GM21529 (cell line): ENCODE measurements around the gene TESMIN.

Source experiments
- ATAC-seq: cut with Tn5 transposase; IDR thresholded peaks from one replicate; pipeline ENCODE4 v1.9.1; 2021; ENCODE audit not compliant: unreplicated experiment

Gene TESMIN

DNA sequence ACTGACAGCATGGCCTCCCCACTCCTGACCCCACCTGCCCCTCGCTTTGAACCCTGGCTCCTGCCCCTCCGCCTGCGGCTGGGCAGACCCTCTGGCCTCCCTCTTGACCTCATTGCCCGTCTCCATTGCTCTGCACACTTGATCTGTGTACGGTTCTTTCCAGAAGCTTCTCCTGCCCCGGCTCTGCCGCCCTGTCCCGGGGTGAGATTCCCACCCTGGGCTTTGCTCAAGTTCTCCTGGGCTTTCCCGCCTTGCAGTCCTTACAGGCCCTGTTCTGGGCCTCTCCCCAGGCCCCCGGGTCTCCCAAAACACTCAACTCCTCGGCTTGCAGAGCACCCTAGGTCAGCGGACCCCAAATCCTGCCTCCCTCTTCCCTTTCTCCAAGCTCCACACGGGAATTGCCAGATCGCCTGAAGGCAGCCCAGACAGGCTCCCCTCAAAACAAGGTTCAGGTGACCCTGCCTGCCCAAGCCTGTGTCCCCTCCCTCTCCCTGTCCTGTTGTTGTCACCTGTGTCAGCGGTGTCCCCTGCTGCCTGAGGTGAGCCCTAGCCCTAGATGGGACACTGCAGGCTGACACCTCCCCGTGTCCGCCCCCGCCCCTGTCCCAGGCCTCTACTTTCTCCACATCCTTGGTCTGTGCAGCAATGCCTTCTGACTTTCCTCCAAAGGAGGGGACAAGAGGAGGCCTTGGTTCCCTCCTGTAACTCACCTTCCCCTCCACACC, 65.5 kb downstream of the TESMIN start:
- no peak for ATAC-seq

DNA sequence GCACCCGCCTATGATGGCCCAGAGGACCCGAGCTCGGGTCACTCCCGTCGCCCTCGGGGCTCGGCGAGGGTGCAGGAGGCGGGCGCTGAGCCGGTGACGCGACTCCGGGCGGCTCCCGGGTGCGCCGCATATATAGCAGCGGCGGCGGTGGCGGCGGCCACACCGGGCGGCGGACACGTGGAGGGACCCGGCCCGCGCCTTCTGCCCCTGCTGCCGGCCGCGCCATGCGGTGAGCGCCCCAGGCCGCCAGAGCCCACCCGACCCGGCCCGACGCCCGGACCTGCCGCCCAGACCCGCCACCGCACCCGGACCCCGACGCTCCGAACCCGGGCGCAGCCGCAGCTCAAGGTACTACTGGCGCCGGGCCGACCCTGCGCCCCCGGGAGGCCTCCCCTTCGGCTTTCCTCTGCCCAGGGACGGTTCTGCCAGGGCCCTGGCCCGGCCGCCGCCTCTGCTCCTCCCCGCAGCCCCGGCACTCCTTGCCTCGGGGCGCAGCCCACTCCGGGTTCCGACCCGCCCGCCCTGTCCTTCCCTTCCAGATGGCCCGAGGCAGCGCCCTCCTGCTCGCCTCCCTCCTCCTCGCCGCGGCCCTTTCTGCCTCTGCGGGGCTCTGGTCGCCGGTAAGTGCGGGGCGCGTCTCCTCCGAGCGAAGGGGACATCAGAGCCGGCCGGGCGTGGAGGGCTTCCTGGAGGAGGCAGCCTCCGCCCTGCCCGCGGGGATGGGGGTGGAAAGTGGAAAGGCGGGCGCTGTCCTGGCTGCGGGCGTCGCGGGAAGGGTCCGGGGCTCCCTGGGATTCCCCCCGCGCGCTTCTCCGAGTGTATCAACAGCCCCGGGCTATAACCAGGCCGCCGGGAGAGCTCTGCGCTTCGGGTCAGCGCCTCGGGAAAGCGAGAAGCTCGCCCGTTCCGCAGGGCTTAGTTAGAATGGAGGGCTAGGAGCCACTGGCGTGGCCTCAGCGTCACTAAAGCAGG, 66.6 kb downstream of the TESMIN start, which contains the start of gene GAL:
Gene GAL (plus strand): TSS at position 160 of the 972 bp plus-strand sequence. CDS start 380 bp downstream, at position 540.
- no peak for ATAC-seq

DNA sequence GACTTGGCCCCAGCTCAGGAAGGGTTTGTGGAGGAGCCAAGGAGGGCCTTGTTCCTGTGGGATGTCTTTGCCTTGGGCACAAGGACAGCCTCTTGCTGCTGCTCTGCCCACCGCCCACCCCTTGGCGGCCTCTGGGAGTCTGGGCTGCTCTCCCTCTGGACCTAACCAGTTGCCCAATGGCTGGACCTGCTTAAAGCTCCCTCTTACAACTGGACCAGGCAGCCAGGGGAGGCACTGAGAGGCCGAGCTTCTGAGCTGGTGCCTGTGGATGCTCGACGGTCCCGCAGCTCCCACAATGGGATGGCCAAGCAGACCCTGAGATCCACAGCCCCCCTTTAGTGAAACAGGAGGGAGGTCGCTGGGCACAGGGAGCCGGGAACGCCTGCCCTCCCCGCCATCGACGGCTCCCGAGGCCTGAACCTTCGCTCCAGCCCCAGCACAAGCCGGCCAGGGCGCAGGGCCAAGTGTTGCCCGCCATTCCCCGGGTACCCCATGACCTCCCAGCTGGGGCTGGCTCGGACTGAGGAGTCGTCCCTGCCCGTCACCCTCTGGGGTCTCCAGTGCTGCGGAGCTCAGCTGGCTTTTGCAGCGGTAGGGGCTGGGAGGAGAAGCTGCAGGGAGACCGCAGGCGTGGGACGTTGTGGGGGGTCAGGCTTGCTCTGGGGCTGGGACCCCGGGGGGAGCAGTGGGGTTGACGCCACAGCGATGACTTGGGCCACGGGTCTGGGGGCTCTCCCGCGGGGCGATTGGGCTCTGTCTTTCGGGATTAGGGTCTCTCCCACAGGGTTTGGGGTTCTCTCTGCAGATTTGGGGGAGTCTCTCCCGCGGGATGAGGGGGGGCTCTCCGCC, 67.6 kb downstream of the TESMIN start:
- ATAC-seq = no peak

DNA sequence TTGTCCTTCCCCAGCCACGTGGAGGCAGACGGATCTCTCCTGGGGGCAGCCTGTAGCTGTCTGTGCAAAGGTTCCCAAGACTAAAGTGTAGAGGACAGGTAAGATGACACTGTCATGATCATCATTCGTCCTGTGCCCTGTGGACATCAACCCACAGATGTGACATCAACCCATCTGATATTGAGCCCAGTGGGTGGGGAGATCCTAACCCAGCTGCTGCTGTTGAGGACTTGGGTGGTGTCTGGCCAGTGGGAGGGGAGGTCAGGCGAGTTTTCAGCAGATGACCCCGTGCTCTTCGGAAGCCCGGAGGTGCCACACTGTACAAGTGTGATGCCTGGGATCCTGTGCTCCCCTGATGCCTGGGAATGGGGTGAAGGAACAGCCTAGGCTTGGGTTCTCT, 68.2 kb downstream of the TESMIN start:
- no peak for ATAC-seq

DNA sequence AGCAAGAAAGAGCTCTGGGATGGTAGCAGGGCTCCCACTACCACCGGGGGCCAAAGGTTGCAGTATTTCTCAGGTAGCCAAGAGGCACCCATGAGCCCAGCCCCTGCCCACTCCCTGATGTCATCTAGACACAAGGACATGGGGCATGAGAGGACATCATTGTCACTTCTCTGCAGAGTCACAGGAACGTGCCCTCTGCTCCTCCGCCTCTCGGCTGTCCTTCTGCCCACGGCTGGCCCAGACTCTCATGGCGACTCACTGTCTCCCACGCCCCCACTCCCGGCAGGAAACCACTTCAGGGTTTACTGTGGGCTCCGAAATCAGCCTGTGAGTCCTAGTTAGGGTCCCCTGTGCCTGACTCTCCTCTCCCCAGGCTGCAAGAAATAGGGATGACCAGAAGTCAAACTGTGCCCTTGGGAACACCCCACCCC, 68.8 kb downstream of the TESMIN start:
- no peak for ATAC-seq

DNA sequence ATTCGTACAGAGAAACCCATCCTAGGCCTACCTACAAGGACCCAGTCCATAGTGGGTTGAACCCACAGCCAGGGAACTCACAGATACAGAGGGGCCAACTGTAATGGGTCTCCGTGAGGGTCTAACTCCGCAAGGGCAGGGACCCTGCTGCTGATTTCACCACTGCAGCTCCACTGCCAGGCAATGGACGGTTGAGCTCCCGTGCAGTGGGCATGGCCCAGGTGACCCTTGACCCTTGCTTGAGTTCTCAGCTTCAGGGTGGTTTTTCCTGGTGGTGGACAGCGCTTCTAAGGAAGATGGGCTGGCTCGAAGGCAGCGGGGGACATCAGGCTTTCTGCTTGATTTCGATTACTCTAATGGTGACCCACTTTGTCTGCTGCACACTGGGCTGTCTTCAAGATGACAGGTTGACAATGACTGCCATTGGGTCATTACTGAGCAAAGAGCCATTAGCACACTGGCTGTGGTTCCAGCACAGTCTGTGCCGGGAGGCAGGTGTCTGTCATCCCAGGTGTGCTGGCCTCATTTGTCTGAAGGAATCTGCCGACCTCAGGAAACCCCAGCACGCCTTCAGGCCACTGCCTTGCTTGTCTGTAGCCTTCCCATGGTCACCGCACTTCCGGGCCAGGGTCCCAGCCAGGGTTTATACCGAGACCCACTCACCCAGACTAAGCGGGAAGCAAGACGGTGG, 70.6 kb downstream of the TESMIN start:
- ATAC-seq = no peak

DNA sequence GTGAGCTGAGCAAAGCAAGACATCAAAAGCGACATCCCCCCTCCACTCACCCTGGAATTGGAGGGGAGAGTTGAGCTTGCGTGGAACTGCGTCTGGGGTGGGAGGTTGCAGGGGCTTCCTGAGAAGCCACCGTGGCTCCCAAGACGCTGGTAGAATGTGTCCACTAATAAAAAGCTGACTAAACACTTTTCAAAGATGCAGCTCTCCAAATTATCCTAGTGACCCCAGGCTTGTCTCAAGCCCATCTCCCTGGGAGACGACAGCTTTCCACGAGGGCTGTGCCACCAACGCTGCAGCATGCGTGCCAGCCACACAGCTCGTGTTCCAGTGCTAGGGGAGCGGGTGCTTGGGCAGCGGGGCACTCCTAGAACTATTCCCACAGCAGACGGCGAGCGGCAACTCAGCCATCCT, 73.3 kb downstream of the TESMIN start:
- ATAC-seq = no peak

DNA sequence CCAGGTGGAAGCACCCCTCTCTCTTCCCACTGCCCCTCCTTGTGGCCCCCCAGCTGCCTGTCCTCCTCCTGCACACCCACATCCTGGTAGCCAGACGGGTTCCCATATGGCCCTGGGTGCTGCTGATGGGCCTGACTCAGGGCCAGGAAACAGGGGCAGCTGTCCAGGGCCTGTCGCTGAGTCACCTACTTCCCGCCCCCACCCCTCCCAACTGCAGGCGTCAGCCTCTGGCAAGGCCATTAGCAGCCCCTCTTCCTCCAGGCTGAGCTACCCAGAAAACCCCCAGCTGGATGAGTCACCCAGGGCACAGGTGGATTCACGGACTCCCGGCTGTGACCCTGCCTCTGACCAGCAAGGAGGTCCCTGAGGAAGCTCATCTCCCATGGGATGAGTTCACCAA, 73.9 kb downstream of the TESMIN start:
- no peak for ATAC-seq

DNA sequence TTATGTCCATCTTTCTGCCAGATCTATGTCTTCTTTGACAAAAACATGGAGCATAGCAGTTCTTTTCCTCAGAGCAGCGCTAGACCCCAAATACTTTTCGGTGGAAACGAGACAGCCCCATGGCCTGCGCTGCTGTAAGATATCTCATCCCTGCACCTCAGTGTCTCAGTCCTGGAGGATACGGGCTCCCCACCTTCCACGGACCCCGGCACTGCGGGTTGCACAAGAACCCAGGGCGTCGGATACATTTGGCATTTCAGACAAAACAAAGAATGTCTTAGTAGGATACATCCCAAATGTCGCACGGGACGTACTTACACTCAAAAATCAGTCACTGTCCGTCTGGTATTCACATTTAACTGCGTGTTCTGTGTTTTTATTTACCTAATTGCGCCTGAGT, 76.9 kb downstream of the TESMIN start:
- no peak for ATAC-seq

DNA sequence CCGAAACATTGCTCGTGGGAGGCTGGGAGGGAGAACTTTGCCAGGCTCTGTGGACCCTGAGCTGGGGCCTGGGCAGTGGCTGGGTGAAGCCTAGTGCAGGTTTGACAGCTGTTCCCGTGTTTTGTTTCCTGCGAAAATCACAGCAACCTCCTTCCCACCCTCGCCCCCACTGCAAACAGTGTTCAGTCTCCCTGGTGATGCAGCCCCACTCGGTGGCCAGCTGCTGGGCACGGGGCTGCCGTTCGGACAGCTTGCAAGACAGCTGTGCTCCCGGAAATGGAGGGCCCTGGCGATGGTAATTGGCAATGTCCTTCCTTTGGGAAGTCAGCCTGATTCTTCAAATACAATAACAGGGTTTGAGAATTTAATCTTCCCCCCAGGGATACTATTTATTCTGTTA, 77.3 kb downstream of the TESMIN start:
- no peak for ATAC-seq

DNA sequence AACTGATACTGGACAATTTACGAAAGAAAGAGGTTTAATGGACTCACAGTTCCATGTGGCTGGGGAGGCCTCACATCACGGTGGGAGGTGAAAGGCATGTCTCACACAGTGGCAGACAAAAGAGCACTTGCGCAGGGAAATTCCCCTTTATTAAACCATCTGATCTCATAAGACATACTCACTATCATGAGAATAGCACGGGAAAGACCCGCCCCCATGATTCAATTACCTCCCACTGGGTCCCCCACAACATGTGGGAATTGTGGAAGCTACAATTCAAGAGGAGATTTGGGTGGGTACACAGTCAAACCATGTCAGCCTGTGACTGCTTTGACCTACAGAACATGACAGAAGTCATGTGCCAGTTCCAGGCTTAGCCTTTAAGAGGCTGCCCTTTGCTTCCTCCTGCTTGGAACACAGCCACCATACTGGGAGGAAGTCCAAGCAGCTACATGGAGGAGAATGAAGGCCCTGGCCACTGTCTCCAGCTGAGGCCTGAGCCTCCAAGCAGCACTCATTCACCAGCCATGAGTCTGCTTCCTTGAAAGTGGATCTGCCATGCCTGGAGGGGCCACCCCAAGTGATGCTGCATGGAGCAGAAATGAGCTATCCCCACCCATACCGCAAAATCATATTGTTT, 77.9 kb downstream of the TESMIN start:
- ATAC-seq = no peak

DNA sequence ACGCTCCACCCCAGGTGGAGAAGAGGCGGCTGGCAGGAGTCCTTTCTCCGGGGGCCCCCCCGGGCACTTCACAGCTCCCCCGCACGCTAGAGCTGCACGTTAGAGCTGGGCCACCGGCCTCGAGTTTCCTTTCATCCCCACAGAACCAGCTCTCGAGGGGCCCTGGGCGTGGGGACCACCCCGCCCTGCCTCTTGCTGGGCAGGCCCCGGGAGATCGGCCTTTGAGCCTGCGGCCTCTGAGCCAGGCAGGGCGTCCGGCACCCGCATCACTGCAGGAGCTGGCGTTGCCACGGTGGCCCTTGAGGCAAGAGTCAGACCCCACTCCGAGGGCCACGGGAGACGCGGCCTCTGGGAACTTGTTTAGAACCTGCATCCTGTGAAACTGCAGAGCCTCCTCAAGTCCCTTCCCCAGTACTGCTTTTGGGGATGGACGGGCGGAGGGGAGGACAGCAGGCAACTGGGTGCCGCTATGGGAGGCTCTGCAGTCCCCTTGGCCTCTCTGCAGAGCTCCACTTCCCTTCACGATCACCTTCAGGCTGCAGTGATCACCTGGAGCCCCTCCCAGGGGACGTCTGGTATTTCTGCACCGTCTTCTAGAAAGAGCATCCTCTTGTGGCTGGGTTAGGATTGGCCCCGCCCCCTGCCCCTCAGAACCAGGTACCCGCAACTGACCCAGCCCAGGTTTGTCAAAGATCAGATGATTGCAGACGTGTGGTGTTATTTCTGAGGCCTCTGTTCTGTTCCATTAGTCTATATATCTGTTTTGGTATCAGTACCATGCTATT, 80.9 kb downstream of the TESMIN start:
- no peak for ATAC-seq

DNA sequence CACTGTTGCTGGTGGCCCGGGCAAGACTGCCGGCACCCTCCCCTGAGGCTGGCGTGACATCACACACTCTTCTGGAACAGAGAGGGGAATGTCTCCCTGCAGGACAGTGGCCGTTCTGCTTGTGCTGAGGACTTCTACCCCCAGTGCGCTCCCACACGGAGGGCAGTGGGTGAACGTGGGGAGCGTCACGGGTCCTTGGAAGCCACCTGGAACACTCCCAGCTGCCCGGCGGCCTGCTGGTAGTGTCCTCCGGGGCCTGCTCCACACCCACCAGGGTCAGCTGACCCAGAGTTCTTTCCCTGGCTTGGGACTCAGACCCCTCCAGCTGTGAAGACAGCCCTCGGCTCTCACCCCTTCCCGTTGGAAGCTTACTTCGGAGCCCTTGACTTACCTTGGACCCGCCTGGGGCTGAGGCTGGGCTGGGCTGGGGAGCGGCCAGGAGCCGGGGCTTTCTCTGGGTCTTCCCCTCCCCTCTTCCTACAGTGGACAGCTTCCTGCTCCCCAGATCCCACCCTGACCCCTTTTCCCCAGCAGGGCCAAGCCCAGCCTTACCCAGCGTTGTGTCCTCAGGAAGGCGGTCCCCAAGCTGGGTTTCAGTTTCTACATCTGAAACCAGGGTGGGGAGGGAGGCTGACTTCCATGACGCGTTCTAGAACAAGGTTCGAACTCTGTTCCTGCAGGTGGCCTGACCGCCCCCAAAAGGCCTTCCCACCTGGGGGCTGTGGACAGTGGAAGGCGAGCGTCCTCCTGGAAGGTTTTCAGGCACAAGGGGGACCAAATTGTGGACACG, 81.8 kb downstream of the TESMIN start:
- ATAC-seq = no peak

DNA sequence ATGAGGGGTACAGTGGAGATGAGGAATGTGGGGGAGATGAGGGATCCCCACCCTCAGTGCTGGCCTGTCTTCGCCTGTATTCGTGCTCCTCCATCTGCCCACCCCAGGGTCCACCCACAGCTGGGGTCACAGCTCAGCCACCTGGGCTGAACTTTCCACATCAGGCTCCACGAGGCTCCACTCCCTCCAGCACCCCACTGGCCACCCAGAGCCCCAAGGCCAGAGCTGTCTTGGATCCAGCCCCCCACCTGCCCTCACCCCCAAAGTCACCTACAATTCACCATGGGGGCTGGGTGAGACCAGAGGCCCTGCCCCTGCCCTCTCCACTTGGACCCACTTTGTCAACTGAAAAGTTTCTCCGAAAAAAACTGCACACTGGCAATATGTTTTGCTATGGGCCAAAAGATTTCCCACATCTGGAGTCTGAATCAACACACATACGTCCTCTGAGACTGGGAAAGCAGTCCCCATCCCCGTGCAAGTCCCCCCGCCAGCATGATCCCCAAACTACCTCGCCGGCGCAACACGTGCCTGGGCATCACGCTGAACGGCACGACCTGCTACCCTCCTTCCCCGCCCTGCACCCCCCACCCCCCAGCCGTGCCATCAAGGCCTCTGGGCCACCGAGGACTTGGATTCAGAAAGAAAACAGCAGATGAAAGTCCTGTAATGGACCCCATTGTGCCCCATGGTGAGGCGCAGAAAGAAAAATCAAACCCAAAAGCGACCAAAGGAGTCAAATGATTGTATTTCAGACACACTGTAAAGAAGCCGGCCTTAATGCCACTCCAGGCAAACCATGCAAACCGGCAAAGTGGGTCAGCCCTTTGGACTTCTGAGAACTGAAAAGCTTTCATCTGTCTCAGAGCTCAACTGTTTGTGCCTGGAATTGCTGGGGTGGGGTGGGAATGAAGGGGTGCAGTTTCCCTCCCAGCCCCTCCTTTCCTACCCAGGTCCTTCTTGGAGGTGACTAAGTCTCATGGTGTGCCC, 83.5 kb downstream of the TESMIN start:
- no peak for ATAC-seq

DNA sequence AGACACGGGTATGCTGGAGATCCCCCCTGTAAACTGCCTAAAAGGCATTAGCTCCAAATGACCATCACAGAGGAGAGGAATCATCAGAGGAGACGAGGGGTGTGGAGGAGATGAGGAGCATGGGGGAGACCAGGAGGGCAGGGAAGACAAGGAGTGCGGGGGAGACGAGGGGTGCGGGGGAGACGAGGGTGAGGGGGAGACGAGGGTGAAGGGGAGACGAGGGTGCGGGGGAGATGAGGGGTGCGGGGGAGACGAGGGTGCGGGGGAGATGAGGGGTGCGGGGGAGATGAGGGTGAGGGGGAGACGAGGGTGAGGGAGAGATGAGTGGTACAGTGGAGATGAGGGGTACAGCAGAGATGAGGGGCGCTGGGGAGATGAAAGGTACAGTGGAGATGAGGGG, 84.5 kb downstream of the TESMIN start:
- no peak for ATAC-seq

DNA sequence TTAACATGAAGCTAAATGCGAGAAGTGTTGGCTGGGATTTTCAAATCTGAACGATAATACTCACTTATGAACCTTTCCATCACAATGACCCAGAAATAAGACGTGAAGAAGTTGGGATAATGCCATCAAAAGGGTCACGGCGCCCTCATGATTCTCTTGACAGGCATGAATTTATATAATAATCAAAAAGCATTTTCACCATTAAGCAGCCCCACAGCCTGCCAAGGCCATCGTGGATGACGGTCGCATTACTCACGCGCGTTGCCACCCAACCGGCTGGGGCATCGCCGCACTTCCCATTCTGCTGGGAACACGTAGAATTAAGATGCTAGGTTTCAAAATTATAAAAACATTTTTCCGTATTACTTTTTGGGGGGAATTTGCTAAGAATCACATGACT, 85.9 kb downstream of the TESMIN start:
- no peak for ATAC-seq

DNA sequence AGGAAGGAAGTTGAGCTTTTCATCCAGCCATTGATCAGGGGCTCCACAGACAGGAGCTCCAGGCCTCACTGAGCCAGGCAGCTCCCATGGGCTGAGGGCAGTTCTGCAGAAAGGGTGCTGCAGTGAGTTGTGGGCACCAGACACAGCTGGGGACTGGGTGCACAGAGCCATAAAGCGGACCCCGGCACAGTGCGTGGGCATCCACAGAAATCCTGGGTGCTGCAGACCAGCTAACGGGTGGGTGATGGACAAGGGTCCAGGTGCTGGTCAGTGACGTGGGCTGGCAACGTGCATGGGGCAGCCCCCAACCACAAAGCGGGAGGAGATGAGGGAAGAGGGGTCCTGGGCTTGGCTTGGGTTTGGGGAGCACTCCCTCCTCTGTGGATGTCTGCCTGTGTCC, 86.4 kb downstream of the TESMIN start:
- ATAC-seq = no peak
